Peyer's patch (tissue), 4 donors: ENCODE results near the gene ACSL5. TPM values are rescaled to one million over a fixed set of nuclear protein-coding genes. Genes with fewer than 3 reads are reported as not detected.
A peak's percentile ranks its signal among the peaks of the same experiment; 100 is the strongest.
"Not testable (repeated sequence)": the region's sequence is repeated elsewhere in the genome, so short reads cannot be mapped to it uniquely, and the experiment has no call there.

Source experiments
- DNase-seq, 3 donors: peaks; one replicate each; pipeline ENCODE4 v3.0.0-alpha.2; 2017 to 2019
- H3K27ac ChIP-seq, 4 donors: fragments of 200-600 bp; sonication (generic); one replicate each; pipeline ENCODE4 v1.5.1; 2016 to 2019
- H3K27me3 ChIP-seq, 2 donors: fragments of 200-600 bp; sonication (generic); one replicate each; pipeline ENCODE4 v1.5.1; 2019
- H3K36me3 ChIP-seq, 3 donors: fragments of 200-600 bp; sonication (generic); one replicate each; pipeline ENCODE4 v1.5.1; 2016 to 2019
- H3K4me1 ChIP-seq, 4 donors: fragments of 200-600 bp; sonication (generic); one replicate each; pipeline ENCODE4 v1.5.1; 2016 to 2019
- H3K4me3 ChIP-seq, 4 donors: fragments of 200-600 bp; sonication (generic); 1 replicate in 3 of 4; 2 replicates in 1 of 4; pipeline ENCODE4 v1.5.1; 2016 to 2019; ENCODE audit warnings: mild to moderate bottlenecking in 1 of 4
- H3K9me3 ChIP-seq, 4 donors: fragments of 200-600 bp; sonication (generic); one replicate each; pipeline ENCODE4 v1.5.1; 2016 to 2019; ENCODE audit warnings: mild to moderate bottlenecking in 1 of 4
- CTCF ChIP-seq, 6 experiments: fragments of 450-650 bp in 4 of 6; fragments of 200-600 bp in 2 of 6; sonication (generic) in 1 of 6; IDR thresholded peaks; one replicate each; pipeline ENCODE4 v1.5.1; 2017 to 2019; ENCODE audit warnings: antibody characterized with exemption in 6 of 6, mild to moderate bottlenecking in 3 of 6, moderate library complexity in 1 of 6
- POLR2A ChIP-seq, 2 donors: fragments of 450-650 bp; IDR thresholded peaks; one replicate each; pipeline ENCODE4 v1.5.1; 2017; ENCODE audit warnings: antibody characterized with exemption in 2 of 2, mild to moderate bottlenecking in 2 of 2, moderate library complexity in 2 of 2
- total RNA-seq, 4 donors: library from RNA; depleted of rRNA; stranded (reverse); fragments of >200 nt; gene quantifications; one replicate each; pipeline ENCODE4 v1.1.0, GENCODE V29; 2016

ACSL5 gene
- total RNA-seq, 4 donors from 2014 or later = 133 to 1,137 (median 595) TPM

- TF ChIP-seq POLR2A (IDR thresholded peaks at IDR 0.05) = no peak
- TF ChIP-seq CTCF (IDR thresholded peaks at IDR 0.05) = no peak
- peak overlapping the region in 2 of 4 donors; percentile 27 to 48 for H3K27ac ChIP-seq
- peak in 1 of 3 donors; percentile 56 for DNase-seq
These were observed 20.6 kb downstream of the ACSL5 start for GRCh38 chr10:112394475-112394875.

GRCh38 chr10:112395809-112396530 is 22.1 kb downstream of the ACSL5 start:
- no peaks in the 10 kb centered on the region for H3K27me3 ChIP-seq
- no peaks in the 10 kb centered on the region for H3K9me3 ChIP-seq
- peaks cover 0 to 22% (median 0%) of the 10 kb centered on the region in 4 donors for H3K4me1 ChIP-seq
- DNase-seq = no peak
- no peak overlapping the region for H3K4me3 ChIP-seq
- TF ChIP-seq CTCF (IDR thresholded peaks at IDR 0.05) (no peak), POLR2A (IDR thresholded peaks at IDR 0.05) (no peak)
- peak overlapping the region in 1 of 4 donors; percentile 1 for H3K27ac ChIP-seq
- peaks cover 0 to 50% (median 0%) of the 10 kb centered on the region in 3 donors for H3K36me3 ChIP-seq

More at GRCh38 chr10:112394475-112394875, 20.6 kb downstream of the ACSL5 start:
- Histone ChIP-seq H3K9me3 (no peaks in the 10 kb centered on the region), H3K4me1 (peaks cover 0 to 26% (median 0%) of the 10 kb centered on the region in 4 donors), H3K4me3 (no peak overlapping the region), H3K36me3 (peaks cover 0 to 38% (median 0%) of the 10 kb centered on the region in 3 donors), H3K27me3 (no peaks in the 10 kb centered on the region)

- Histone ChIP-seq H3K4me1 (peaks cover 0 to 18% (median 0%) of the 10 kb centered on the region in 4 donors), H3K27ac (no peak overlapping the region), H3K9me3 (no peaks in the 10 kb centered on the region), H3K27me3 (no peaks in the 10 kb centered on the region), H3K36me3 (peaks cover 0 to 54% (median 0%) of the 10 kb centered on the region in 3 donors), H3K4me3 (no peak overlapping the region)
- no peak for TF ChIP-seq CTCF (IDR thresholded peaks at IDR 0.05)
- TF ChIP-seq POLR2A (IDR thresholded peaks at IDR 0.05) = no peak
- no peak for DNase-seq
These were observed 23.7 kb downstream of the ACSL5 start for GRCh38 chr10:112397592-112397991.

- Histone ChIP-seq H3K27me3 (no peaks in the 10 kb centered on the region), H3K4me3 (no peak overlapping the region), H3K27ac (peak overlapping the region in 2 of 4 donors; percentile 32 to 65), H3K9me3 (no peaks in the 10 kb centered on the region), H3K36me3 (peaks cover 0 to 63% (median 0%) of the 10 kb centered on the region in 3 donors), H3K4me1 (peaks cover 0 to 8% (median 0%) of the 10 kb centered on the region in 4 donors)
- no peak for DNase-seq
- TF ChIP-seq POLR2A (IDR thresholded peaks at IDR 0.05) (no peak), CTCF (IDR thresholded peaks at IDR 0.05) (no peak)
These were observed 29.0 kb downstream of the ACSL5 start for GRCh38 chr10:112402917-112403316.

- H3K27ac ChIP-seq = no peak overlapping the region
- no peak for DNase-seq
- H3K36me3 ChIP-seq = peaks cover 0 to 55% (median 2%) of the 10 kb centered on the region in 3 donors
- no peak overlapping the region for H3K4me3 ChIP-seq
- no peak for TF ChIP-seq POLR2A (IDR thresholded peaks at IDR 0.05)
- no peak for TF ChIP-seq CTCF (IDR thresholded peaks at IDR 0.05)
- H3K4me1 ChIP-seq = peaks cover 0 to 8% (median 0%) of the 10 kb centered on the region in 4 donors
- H3K9me3 ChIP-seq = no peaks in the 10 kb centered on the region
- no peaks in the 10 kb centered on the region for H3K27me3 ChIP-seq
These were observed 30.7 kb downstream of the ACSL5 start for GRCh38 chr10:112404617-112405016.

- H3K27ac ChIP-seq, H3K4me1 ChIP-seq: not testable (repeated sequence)
- peaks cover 0 to 58% (median 2%) of the 10 kb centered on the region in 3 donors for H3K36me3 ChIP-seq
These were observed 32.9 kb downstream of the ACSL5 start for GRCh38 chr10:112406806-112407205.

More at GRCh38 chr10:112406806-112407205, 32.9 kb downstream of the ACSL5 start:
- H3K4me3 ChIP-seq, DNase-seq, H3K27me3 ChIP-seq, H3K9me3 ChIP-seq: not testable (repeated sequence)
